Chondrocyte (in vitro differentiated cells): ENCODE results near the gene RPL23. TPM values are rescaled to one million over a fixed set of nuclear protein-coding genes. Genes with fewer than 3 reads are reported as not detected.

Source experiments
- DNase-seq: peaks from one replicate; pipeline ENCODE4 v3.0.0; 2021; ENCODE audit warnings: mixed read lengths, low spot score
- H3K27ac Mint-ChIP-seq: one replicate; pipeline ENCODE4 v1.8.0; 2021; ENCODE audit warnings: mild to moderate bottlenecking, moderate library complexity, mixed read lengths; ENCODE audit not compliant: unreplicated experiment
- H3K27me3 Mint-ChIP-seq: 2 replicates; pipeline ENCODE4 v1.8.0; 2021; ENCODE audit warnings: low read depth, mixed read lengths
- H3K36me3 Mint-ChIP-seq: 2 replicates; pipeline ENCODE4 v1.8.0; 2021; ENCODE audit warnings: low read depth, mixed read lengths
- H3K4me1 Mint-ChIP-seq: 2 replicates; pipeline ENCODE4 v1.8.0; 2021; ENCODE audit warnings: low read depth, mild to moderate bottlenecking, mixed read lengths
- H3K4me3 Mint-ChIP-seq: one replicate; pipeline ENCODE4 v1.8.0; 2021; ENCODE audit warnings: mild to moderate bottlenecking, moderate library complexity, mixed read lengths; ENCODE audit not compliant: unreplicated experiment
- H3K9me3 Mint-ChIP-seq: 2 replicates; pipeline ENCODE4 v1.8.0; 2021; ENCODE audit warnings: low read depth, mixed read lengths
- CTCF ChIP-seq: fragments of 200-600 bp; sonication (generic); IDR thresholded peaks from 2 replicates; pipeline ENCODE4 v1.5.0; 2021; ENCODE audit warnings: antibody characterized with exemption, mild to moderate bottlenecking, moderate library complexity
- total RNA-seq: library from RNA; stranded (reverse); gene quantifications from 3 replicates; pipeline ENCODE4 v1.2.1, GENCODE V29; 2021

RPL23 gene
- total RNA-seq, 1 donor from 2014 or later = 959 TPM

DNA sequence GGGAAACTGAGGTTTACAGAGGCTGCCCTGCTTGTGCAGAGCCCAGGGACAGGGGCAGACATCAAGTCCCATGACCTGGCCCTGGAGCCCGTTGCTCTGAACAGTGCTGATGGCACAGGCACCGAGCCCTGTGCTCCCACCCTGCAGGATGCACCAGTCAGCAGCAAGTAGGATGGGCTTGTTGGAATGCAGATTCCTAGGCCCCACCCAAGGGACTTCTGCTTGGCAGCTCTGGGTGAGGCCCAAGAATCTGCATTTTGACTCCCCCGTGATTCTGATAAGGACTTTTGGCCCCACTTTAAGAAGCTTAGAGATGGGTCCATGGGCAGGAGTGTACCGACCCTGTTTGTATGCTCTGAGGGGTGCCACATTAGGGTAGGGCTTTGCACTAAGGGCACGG is 39.6 kb upstream of the RPL23 start:
- no peak for TF ChIP-seq CTCF
- Mint-ChIP-seq H3K27me3 (no peaks in the 10 kb centered on the region), H3K9me3 (no peaks in the 10 kb centered on the region), H3K4me1 (peaks cover 73% of the 10 kb centered on the region), H3K36me3 (peaks cover 41% of the 10 kb centered on the region), H3K4me3 (no peak overlapping the region), H3K27ac (peak overlapping the region; percentile 58)
- DNase-seq = no peak

GRCh38 chr17:38892620-38893019 is 39.1 kb upstream of the RPL23 start:
- Mint-ChIP-seq H3K4me1 (peaks cover 69% of the 10 kb centered on the region), H3K27ac (peak overlapping the region; percentile 58), H3K27me3 (no peaks in the 10 kb centered on the region), H3K4me3 (no peak overlapping the region), H3K9me3 (no peaks in the 10 kb centered on the region), H3K36me3 (peaks cover 36% of the 10 kb centered on the region)
- TF ChIP-seq CTCF = no peak
- DNase-seq = no peak

GRCh38 chr17:38892083-38892482 is 38.6 kb upstream of the RPL23 start:
- Mint-ChIP-seq H3K36me3 (peaks cover 35% of the 10 kb centered on the region), H3K27ac (no peak overlapping the region), H3K27me3 (no peaks in the 10 kb centered on the region), H3K9me3 (no peaks in the 10 kb centered on the region), H3K4me1 (peaks cover 69% of the 10 kb centered on the region), H3K4me3 (no peak overlapping the region)
- DNase-seq = no peak
- no peak for TF ChIP-seq CTCF

- Mint-ChIP-seq H3K9me3 (no peaks in the 10 kb centered on the region), H3K27me3 (no peaks in the 10 kb centered on the region), H3K4me1 (peaks cover 68% of the 10 kb centered on the region), H3K36me3 (peaks cover 33% of the 10 kb centered on the region), H3K4me3 (no peak overlapping the region), H3K27ac (peak overlapping the region; percentile 69)
- TF ChIP-seq CTCF = no peak
- no peak for DNase-seq
Measured at GRCh38 chr17:38891441-38891840, 37.9 kb upstream of the RPL23 start.

GRCh38 chr17:38890410-38890746 is 36.9 kb upstream of the RPL23 start:
- no peak for TF ChIP-seq CTCF
- no peaks in the 10 kb centered on the region for H3K27me3 Mint-ChIP-seq
- no peak overlapping the region for H3K4me3 Mint-ChIP-seq
- no peak for DNase-seq
- peaks cover 36% of the 10 kb centered on the region for H3K36me3 Mint-ChIP-seq
- no peaks in the 10 kb centered on the region for H3K9me3 Mint-ChIP-seq
- no peak overlapping the region for H3K27ac Mint-ChIP-seq
- peaks cover 70% of the 10 kb centered on the region for H3K4me1 Mint-ChIP-seq
